Stimulated activated CD4-positive, alpha-beta T cell treated with anti-CD3 and anti-CD28 coated beads, Interleukin-1b, Interleukin-23, amount 100 ng/mL, for 4 hours (primary cell): Measurements from ENCODE around the gene JARID2.

Source experiments
- DNase-seq, 2 donors: peaks; one replicate each; pipeline ENCODE4 v3.0.0-alpha.2; 2020; ENCODE audit warnings: low read depth in 2 of 2

Gene JARID2

GRCh38 chr6:15505463-15505918 is 259.6 kb downstream of the JARID2 start:
- DNase-seq = no peak

- DNase-seq = no peak
These were observed 260.2 kb downstream of the JARID2 start for GRCh38 chr6:15506066-15506465.

- no peak for DNase-seq
These were observed 261.4 kb downstream of the JARID2 start for GRCh38 chr6:15507221-15507620.

GRCh38 chr6:15507746-15508145 is 261.9 kb downstream of the JARID2 start:
- no peak for DNase-seq

GRCh38 chr6:15508441-15508871 is 262.6 kb downstream of the JARID2 start:
- no peak for DNase-seq

GRCh38 chr6:15508931-15509330 is 263.1 kb downstream of the JARID2 start:
- DNase-seq = no peak

- no peak for DNase-seq
These were observed 263.6 kb downstream of the JARID2 start for GRCh38 chr6:15509335-15509933.

- DNase-seq = no peak
These were observed 264.3 kb downstream of the JARID2 start for GRCh38 chr6:15510121-15510520.

- DNase-seq = no peak
These were observed 264.8 kb downstream of the JARID2 start for GRCh38 chr6:15510536-15511247.

GRCh38 chr6:15511248-15512125 is 265.6 kb downstream of the JARID2 start:
- no peak for DNase-seq

GRCh38 chr6:15512126-15512525 is 266.3 kb downstream of the JARID2 start:
- DNase-seq = no peak

- no peak for DNase-seq
These were observed 266.9 kb downstream of the JARID2 start for GRCh38 chr6:15512721-15513120.

GRCh38 chr6:15513131-15513771 is 267.4 kb downstream of the JARID2 start:
- no peak for DNase-seq

GRCh38 chr6:15513801-15514711 is 268.2 kb downstream of the JARID2 start:
- DNase-seq = no peak

- DNase-seq = no peak
These were observed 269.4 kb downstream of the JARID2 start for GRCh38 chr6:15515226-15515625.

GRCh38 chr6:15515660-15516375 is 269.9 kb downstream of the JARID2 start:
- no peak for DNase-seq

- no peak for DNase-seq
These were observed 270.5 kb downstream of the JARID2 start for GRCh38 chr6:15516378-15516777.

- DNase-seq = no peak
These were observed 271.2 kb downstream of the JARID2 start for GRCh38 chr6:15516923-15517560.

- no peak for DNase-seq
These were observed 271.7 kb downstream of the JARID2 start for GRCh38 chr6:15517600-15517999.

- DNase-seq = no peak
These were observed 272.2 kb downstream of the JARID2 start for GRCh38 chr6:15518057-15518456.
